Measurements from ENCODE around the gene DYNLRB2. TPM values are rescaled to one million over a fixed set of nuclear protein-coding genes. Genes with fewer than 3 reads are reported as not detected.

Gene DYNLRB2
- total RNA-seq (2014; rRNA removed; shearing (Covaris generic)): not detected in 2 replicates

- DNase-seq (ENCODE audit: low read depth): peak; percentile 78
Observed at GRCh38 chr16:80540516-80541305, at the start of gene DYNLRB2. TSS of gene DYNLRB2 (plus strand) at chr16:80540993. CDS start at chr16:80541077, 84 bp downstream.

GRCh38 chr16:80500116-80500859 is 40.5 kb upstream of the DYNLRB2 start:
- DNase-seq (ENCODE audit: low read depth): no peak

GRCh38 chr16:80500961-80501525 is 39.8 kb upstream of the DYNLRB2 start:
- no peak for DNase-seq (ENCODE audit: low read depth)

- DNase-seq (ENCODE audit: low read depth): no peak
Observed at GRCh38 chr16:80503107-80503506, 37.7 kb upstream of the DYNLRB2 start.

- DNase-seq (ENCODE audit: low read depth): no peak
Observed at GRCh38 chr16:80507538-80507937, 33.3 kb upstream of the DYNLRB2 start.

GRCh38 chr16:80509872-80510271 is 30.9 kb upstream of the DYNLRB2 start:
- DNase-seq (ENCODE audit: low read depth): no peak

GRCh38 chr16:80511824-80512592 is 28.8 kb upstream of the DYNLRB2 start:
- no peak for DNase-seq (ENCODE audit: low read depth)

- DNase-seq (ENCODE audit: low read depth): no peak
Observed at GRCh38 chr16:80512593-80512853, 28.3 kb upstream of the DYNLRB2 start.

GRCh38 chr16:80515374-80515773 is 25.4 kb upstream of the DYNLRB2 start:
- no peak for DNase-seq (ENCODE audit: low read depth)

GRCh38 chr16:80517846-80518245 is 22.9 kb upstream of the DYNLRB2 start:
- DNase-seq (ENCODE audit: low read depth): no peak

- peak; percentile 27 for DNase-seq (ENCODE audit: low read depth)
Observed at GRCh38 chr16:80518436-80518835, 22.4 kb upstream of the DYNLRB2 start.

GRCh38 chr16:80519189-80519588 is 21.6 kb upstream of the DYNLRB2 start:
- DNase-seq (ENCODE audit: low read depth): no peak

GRCh38 chr16:80525420-80525819 is 15.4 kb upstream of the DYNLRB2 start:
- no peak for DNase-seq (ENCODE audit: low read depth)

GRCh38 chr16:80526418-80527061 is 14.3 kb upstream of the DYNLRB2 start:
- DNase-seq (ENCODE audit: low read depth): peak; percentile 71

- peak; percentile 54 for DNase-seq (ENCODE audit: low read depth)
Observed at GRCh38 chr16:80527297-80527696, 13.5 kb upstream of the DYNLRB2 start.

- DNase-seq (ENCODE audit: low read depth): no peak
Observed at GRCh38 chr16:80530479-80530878, 10.3 kb upstream of the DYNLRB2 start.

- no peak for DNase-seq (ENCODE audit: low read depth)
Observed at GRCh38 chr16:80536238-80536637, 4.6 kb upstream of the DYNLRB2 start.

GRCh38 chr16:80541306-80541694 is 507 bp downstream of the DYNLRB2 start:
- DNase-seq (ENCODE audit: low read depth): no peak

- no peak for DNase-seq (ENCODE audit: low read depth)
Observed at GRCh38 chr16:80543162-80543561, 2.4 kb downstream of the DYNLRB2 start.

GRCh38 chr16:80544326-80544725 is 3.5 kb downstream of the DYNLRB2 start:
- DNase-seq (ENCODE audit: low read depth): peak; percentile 34

GRCh38 chr16:80546249-80546648 is 5.5 kb downstream of the DYNLRB2 start:
- no peak for DNase-seq (ENCODE audit: low read depth)

GRCh38 chr16:80547145-80547544 is 6.4 kb downstream of the DYNLRB2 start:
- DNase-seq (ENCODE audit: low read depth): no peak

All from M059J (cell line).